GM19238 (cell line): ENCODE data around the gene TBC1D5.

Experiments
- DNase-seq: peaks from one replicate; pipeline ENCODE4 v3.0.0; 2011; ENCODE audit warnings: low spot score; ENCODE audit not compliant: insufficient read length

Gene TBC1D5

DNA sequence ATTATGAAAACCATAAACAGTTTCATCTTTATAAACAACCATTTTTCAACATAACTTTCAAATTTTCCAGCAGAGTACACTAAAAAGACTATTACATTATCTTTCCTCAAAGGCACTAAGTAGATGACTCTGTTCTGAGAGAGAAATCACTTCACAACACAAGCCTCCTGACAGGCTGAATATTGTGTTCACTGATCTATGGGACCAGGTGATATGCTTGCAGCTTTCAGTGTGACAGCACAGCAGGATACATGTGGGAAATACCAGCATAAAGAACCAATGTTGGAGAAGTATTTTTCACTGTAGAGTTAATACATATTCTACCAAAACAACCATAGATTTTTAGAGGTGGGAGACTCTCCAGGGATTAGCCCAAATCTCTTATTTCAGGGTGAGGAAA, 507.1 kb downstream of the TBC1D5 start:
- DNase-seq: no peak

GRCh38 chr3:17234382-17234781, 508.0 kb downstream of the TBC1D5 start:
- no peak for DNase-seq

DNA sequence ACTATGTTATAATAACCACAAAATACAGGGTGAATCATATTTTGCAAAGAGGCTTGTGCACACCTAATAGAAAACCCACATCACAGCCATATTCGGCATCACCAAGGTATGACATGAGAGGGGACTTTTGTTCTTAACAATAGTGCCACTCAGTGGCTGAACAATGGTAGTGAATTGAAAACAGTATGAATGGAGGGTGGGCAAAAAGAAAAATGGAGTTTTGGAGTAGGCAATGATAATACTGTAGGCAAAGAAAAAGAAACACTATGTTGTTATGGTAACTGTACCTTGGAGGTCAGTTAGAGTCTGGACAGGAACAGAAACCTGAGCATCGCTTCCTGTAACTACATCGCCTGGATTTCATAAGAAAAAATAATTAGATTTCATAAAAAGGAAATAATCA, 509.0 kb downstream of the TBC1D5 start:
- peak; percentile 10 for DNase-seq

DNA sequence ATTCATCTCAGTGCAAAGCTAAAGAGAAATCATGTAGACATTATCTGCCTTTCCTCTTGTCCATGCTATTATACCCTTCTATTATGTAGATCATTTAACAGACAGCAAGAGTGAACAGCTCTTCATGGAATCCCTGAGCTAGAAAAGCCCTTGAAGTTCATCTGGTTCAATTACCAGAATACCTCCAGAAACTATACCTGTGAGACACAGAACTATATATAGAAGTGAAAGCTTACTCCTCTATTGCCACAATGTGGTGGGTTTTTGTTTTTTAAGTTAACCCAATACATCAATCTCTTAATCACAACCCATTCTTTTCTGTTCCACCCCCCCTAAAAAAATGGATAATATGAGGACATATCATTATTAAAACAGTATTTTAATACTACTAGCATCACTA, 510.0 kb downstream of the TBC1D5 start:
- no peak for DNase-seq

DNA sequence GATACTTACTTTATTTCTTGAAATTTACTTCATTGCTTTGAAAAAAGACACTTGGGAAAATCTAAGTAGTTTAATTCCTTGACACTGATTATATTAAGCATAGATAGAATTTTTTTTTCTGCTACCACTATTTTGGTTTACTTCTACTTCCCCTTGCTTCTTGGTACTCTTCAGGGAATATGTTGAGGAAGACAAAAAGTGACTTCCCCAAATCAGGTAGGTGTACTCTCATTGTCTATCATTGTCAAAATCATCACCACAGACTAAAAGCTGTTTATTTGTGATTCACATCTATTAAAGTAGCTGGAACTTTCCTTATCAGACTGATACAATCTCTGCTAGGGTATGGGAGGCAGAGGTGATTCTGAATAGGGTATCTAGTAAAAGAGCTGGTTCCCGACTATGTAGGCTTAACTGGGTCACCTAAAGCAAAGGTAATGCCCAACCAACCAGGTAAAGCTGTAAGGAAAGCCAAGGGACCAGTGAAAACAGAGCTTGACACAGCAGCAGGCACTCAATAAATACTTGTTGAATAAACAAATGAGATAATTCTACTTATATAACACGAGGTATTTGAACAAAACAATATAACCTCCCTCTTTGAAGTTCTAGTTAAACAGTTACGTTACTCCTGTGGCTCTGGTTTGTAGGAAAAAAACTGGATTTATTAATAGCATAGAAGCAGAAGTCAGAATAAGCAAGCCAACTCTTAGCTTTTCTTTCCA, 510.7 kb downstream of the TBC1D5 start:
- DNase-seq: no peak

- DNase-seq: no peak
These were observed 515.0 kb downstream of the TBC1D5 start for GRCh38 chr3:17227472-17227871.

- no peak for DNase-seq
These were observed 520.9 kb downstream of the TBC1D5 start for GRCh38 chr3:17221529-17221928.

DNA sequence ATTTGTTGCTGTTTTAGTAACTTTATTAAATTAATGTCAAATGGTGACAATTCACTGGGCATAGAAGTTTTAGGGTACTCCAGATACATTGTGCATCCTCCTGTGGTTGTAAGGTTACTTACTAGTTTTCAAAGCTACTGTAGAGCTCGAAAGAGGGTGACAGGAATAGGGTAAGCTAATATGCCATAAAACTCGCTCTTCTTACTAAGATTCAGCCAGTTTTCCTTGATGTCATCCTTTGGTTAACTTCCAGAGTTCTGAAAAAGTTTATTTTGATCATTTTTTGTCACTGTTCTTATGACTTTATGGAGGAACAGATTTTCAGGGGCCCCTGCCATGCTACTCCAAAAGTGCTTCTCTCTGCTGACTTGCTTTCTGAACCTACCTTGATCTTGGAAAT, 522.8 kb downstream of the TBC1D5 start:
- DNase-seq: no peak

- no peak for DNase-seq
These were observed 523.8 kb downstream of the TBC1D5 start for GRCh38 chr3:17218587-17218986.

DNA sequence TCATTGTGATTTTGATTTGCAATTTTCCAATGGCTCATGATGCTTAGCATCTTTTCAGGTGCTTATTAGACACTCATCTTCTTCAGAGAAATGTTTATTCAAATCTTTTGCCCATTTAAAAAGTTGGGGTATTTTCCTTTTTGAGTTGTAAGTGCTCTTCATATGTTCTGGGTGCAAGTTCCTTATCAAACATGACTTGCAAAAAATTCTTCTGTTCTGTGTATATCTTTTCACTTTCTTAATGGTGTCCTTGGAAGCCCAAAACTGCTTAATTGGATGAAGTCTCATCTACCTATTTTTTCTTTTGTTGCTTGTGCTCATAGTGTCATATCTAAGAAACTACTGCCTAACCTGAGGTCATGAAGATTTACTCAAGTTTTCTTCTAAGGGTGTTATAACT, 524.8 kb downstream of the TBC1D5 start:
- no peak for DNase-seq

DNA sequence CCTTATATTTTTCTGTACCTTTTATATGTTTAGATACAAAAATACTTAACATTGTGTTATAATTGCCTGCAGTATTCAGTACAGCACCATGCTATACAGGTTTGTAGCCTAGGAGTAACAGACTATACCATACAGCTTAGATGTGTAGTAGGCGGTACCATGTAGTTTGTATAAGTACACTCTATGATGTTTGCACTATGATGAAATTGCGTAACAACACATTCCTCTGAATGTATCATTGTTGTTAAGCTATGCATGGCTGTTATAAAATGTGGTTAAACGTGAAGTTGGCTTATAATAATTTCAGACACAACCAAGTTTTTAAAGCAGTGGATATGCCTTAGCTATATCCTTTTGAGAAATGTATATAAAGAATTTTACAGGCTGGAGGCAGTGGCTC, 529.3 kb downstream of the TBC1D5 start:
- DNase-seq: no peak

DNA sequence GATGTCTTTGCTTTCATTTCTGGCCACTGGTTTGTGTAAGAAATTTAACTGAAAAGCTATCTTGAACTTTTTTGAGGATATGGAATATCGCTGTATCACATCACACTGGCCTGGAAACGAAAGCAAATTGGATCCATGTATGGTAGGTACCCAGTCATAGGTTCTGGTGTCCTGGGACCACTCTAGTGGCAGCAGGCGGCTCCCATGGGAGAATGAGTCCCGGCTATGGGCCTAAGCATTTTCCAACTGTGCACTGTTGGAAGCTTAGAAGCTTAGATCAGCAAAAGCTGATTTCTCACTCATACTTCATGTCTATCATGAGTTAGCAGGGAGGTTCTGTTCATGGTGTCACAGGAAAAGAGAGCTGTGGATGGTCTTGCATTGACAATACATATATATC, 534.5 kb downstream of the TBC1D5 start:
- no peak for DNase-seq

GRCh38 chr3:17207019-17207418, 535.4 kb downstream of the TBC1D5 start:
- DNase-seq: no peak

- DNase-seq: no peak
These were observed 538.3 kb downstream of the TBC1D5 start for GRCh38 chr3:17204049-17204650.

DNA sequence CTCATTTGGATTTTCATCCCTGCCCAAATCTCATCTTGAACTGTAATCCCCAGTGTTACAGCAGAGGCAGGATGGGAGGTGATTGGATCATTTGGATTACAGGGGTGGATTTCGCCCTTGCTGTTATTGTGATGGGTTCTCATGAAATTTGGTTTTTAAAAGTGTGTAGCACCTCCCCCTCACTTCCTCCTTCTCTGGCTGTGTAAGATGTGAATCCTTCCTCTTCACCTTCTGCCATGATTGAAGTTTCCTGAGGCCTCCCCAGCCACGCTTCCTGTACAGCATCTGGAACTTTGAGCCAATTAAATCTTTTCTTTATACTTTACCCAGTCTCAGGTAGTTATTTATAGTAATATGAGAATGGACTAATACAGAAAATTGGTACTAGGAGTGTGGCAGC, 540.9 kb downstream of the TBC1D5 start:
- no peak for DNase-seq

GRCh38 chr3:17195856-17196604, 546.4 kb downstream of the TBC1D5 start:
- no peak for DNase-seq

DNA sequence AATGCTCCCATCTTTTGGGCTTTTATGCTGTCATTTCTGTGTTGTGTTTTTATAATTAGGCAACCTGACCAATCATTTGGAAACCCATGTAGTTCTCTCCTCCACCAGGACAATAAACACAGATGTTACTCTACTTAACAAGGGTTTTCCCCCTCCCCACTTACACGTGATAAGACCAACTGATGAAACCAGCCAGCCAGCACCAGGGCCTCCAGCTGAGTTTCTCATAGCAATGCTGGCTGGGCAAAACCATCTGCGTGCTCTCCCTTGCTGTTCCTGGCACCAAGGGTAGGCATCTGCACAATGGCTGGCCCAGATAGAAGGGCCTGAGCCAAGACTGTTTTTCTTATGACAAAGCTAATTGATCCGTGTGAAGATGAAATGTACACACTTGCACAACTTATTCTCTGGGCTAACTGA, 547.2 kb downstream of the TBC1D5 start:
- DNase-seq: peak; percentile 28

DNA sequence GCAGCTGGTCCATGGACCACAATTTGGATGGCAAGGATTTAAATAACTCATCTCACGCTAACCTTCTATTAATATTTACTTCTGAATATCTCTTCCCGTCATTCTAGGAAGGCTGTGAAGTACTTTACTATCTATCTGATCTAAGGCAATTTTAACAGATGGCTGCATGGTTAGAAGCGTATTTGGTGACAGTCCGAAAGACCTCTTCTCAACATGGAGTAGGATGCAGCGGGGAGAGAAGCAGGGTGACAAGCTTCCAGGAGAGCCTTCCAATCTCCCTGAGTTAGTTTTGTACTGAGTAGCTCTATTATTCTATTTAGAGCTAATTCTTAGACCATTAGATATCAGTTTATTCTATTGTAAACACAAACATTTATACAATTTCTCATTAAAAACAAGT, 548.3 kb downstream of the TBC1D5 start:
- no peak for DNase-seq

- DNase-seq: no peak
These were observed 549.4 kb downstream of the TBC1D5 start for GRCh38 chr3:17192995-17193394.

DNA sequence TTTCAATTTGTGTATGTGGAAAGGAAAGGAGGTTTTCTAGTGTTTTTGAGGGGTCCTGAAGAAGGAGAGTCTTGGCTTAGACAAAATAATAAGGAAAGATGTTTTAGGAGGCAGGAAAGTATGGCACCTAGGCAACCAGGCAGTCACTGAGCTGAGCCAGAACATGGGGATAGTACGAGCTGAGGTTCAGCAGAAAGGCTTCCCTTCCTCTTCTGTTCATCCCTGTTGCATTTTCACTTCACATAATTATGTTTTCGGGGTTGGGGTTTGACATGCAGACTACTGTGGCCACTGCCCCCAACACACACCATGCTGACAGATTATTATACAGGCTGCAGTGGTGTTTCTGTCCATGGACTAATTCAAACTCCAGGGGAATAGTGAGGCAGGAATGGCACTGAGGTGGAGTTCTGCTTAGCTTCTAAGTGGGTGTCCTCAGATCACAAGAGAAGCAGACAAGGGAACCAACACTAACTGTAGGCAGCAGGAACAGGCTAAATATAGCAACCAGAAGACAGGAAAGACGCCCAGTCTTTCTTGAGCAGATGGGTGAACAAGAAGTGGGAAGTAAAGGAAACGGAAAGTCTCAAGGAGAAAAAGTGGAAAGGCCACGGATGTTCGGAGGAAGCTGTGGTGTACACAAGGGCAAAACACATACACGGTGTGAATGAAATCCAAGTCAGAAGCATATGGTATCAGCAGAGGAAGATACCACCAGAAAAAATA, 551.9 kb downstream of the TBC1D5 start:
- DNase-seq: no peak

GRCh38 chr3:17188378-17188777, 554.1 kb downstream of the TBC1D5 start:
- no peak for DNase-seq

DNA sequence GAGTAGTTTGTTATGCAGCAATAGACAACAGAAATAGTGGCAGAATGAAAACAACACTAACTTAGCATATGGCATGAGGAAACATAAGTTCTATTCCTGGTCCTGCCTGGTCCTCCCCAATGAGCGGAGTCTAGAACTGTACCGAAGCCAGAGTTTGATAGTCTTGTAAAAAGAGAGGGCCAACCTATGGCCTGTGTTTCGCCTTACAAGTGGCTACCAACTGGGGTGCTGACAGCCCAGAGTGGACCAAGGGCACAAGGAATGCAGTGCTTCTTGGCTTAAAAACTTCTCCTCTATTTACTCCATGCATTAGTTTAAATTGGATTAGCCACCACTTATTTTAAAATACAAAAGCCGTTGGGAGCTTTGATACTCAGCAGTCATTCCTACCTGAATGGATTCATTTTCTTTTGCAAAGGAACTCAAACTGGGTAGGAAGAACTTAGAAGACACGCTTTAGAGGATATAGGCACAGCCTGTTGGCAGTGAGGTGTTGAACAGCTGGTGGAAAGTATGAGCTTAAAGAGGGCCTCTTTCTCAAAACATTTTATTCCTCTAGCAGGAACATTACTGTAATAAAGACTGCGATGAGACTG, 554.7 kb downstream of the TBC1D5 start:
- DNase-seq: no peak
